Aorta (tissue), 5 donors: ENCODE results near the gene MYG1. TPM values are rescaled to one million over a fixed set of nuclear protein-coding genes. Genes with fewer than 3 reads are reported as not detected.

ENCODE experiments used
- ATAC-seq: fragments of 200-7000 bp; cut with Tn5 transposase; one replicate; pipeline ENCODE4 v1.9.1; 2022; ENCODE audit warnings: moderate library complexity; ENCODE audit not compliant: low FRiP score
- DNase-seq, 2 donors: peaks; one replicate each; pipeline ENCODE4 v3.0.0-alpha.2; 2020
- H3K27ac ChIP-seq, 2 donors: one replicate each; pipeline ENCODE4 v1.5.1; 2013; ENCODE audit warnings: low read length in 2 of 2, mild to moderate bottlenecking in 2 of 2, moderate library complexity in 2 of 2, control low read depth in 1 of 2, inconsistent platforms in 1 of 2, low read depth in 1 of 2
- H3K27me3 ChIP-seq, 2 donors: one replicate each; pipeline ENCODE4 v1.6.1; 2013; ENCODE audit warnings: control low read depth in 1 of 2, low read length in 1 of 2, mild to moderate bottlenecking in 1 of 2, moderate library complexity in 1 of 2; ENCODE audit not compliant: insufficient read depth in 2 of 2, control insufficient read depth in 1 of 2
- H3K36me3 ChIP-seq, 2 donors: one replicate each; pipeline ENCODE4 v1.6.1; 2013; ENCODE audit warnings: control low read depth in 1 of 2, low read length in 1 of 2, mild to moderate bottlenecking in 1 of 2; ENCODE audit not compliant: insufficient read depth in 2 of 2, control insufficient read depth in 1 of 2
- H3K4me1 ChIP-seq, 2 donors: one replicate each; pipeline ENCODE4 v1.6.1; 2013; ENCODE audit warnings: low read length in 2 of 2, control low read depth in 1 of 2, mild to moderate bottlenecking in 1 of 2, moderate library complexity in 1 of 2; ENCODE audit not compliant: insufficient read depth in 2 of 2, control insufficient read depth in 1 of 2
- H3K4me3 ChIP-seq, 2 donors: one replicate each; pipeline ENCODE4 v1.5.1; 2013; ENCODE audit warnings: low read length in 2 of 2, control low read depth in 1 of 2, mild to moderate bottlenecking in 1 of 2
- H3K9me3 ChIP-seq: one replicate; pipeline ENCODE4 v1.6.1; 2013; ENCODE audit warnings: mild to moderate bottlenecking, low read length; ENCODE audit not compliant: control insufficient read depth
- WGBS, 2 donors: extraction: QIAGEN DNeasy Blood & Tissue Kit; methylation state at CpG; one replicate each; pipeline ENCODE4 v1.1.7; 2013; 5-methylcytosine and 5-hydroxymethylcytosine counted together
- intact Hi-C, 2 donors: fragments of 100-400 bp; cut with DNase I; formaldehyde crosslinking; loops; one replicate each; pipeline versions ENCODE4 v1.14.2 to v1.15.0; 2022
- long read RNA-seq, 2 donors: library from polyadenylated mRNA; unstranded; transcript quantifications; one replicate each; pipeline ENCODE4 v2.0.0, GENCODE V29; 2020 to 2021
- polyA plus RNA-seq, 2 donors: library from polyadenylated mRNA; stranded (reverse); fragments of 200-250 nt; gene quantifications; one replicate each; pipeline ENCODE4 v1.2.3, GENCODE V29; 2013
- total RNA-seq, 2 donors: library from RNA; stranded (reverse); fragmentation: NEBNext Ultra II Directional; extraction: Animal tissue kit (Norgen Biotek cat#: 25700); gene quantifications; one replicate each; pipeline ENCODE4 v1.2.1, GENCODE V29; 2021
- donor health status: healthy with polysubstance abuse.
- donor health status: Bipolar disorder and iron deficiency.
- donor health status: DM: no; HTN: no; CAD: no.
- donor health status: DM: no; HTN: no; CAD: no.
- donor health status: DM: yes; HTN: yes; CAD: no.

The MYG1 gene
- total RNA-seq (10 to 100 TPM; 32.7 to 43.6 TPM), polyA plus RNA-seq (100 to 1,000 TPM in 1 of 2 donors, 10 to 100 TPM in 1; 38.6 to 112 TPM)
- long read RNA-seq, donor 1, transcript C12orf10-205 (6 exons, 1,369 nt), result minor isoform, 5 of 80 reads
- long read RNA-seq, donor 1, transcript C12orf10-201 (7 exons, 1,192 nt), result major isoform, 52 of 80 reads
- long read RNA-seq, donor 1, partial matches to known transcripts, result 7 of 80 reads
- long read RNA-seq, donor 1, other reads (novel, unspliced or antisense), result 14 of 80 reads
- long read RNA-seq, donor 2, transcript C12orf10-201 (7 exons, 1,192 nt), result major isoform, 18 of 25 reads
- long read RNA-seq, donor 2, partial matches to known transcripts, result 0 of 25 reads
- long read RNA-seq, donor 2, other reads (novel, unspliced or antisense), result 1 of 25 reads

GRCh38 chr12:53299454-53300180 is at the start of gene MYG1:
Gene MYG1 (plus strand): TSS chr12:53299695. CDS start chr12:53299738, 43 bp downstream.
- Histone ChIP-seq H3K36me3 (peaks cover 0 to 2% of the 10 kb centered on the region in 2 donors), H3K4me1 (no peaks in the 10 kb centered on the region), H3K9me3 (no peaks in the 10 kb centered on the region), H3K4me3 (peak within 1 kb of the TSS; percentile 29 to 50), H3K27me3 (no peaks in the 10 kb centered on the region), H3K27ac (peak within 1 kb of the TSS in 1 of 2 donors; percentile 31)
- ATAC-seq, result peak; percentile 89
- DNase-seq, result peak; percentile 94 to 96
- 1 to 2% methylated on average over 50 to 51 of the region's 51 CpGs for WGBS, 2 donors
- intact Hi-C loops, result loop anchor here in 1 of 2 donors (10.0 kb wide), 1 partner anchor 235 kb away; no protein-coding TSS in a partner anchor

- WGBS, 2 donors, result 0 to 1% methylated on average over 36 to 51 of the region's 51 CpGs
- intact Hi-C loops, result loop anchor here (2.0 to 5.0 kb wide), 3 partner anchors 19 to 39 kb away; partner anchors contain the start of gene RARG (in 1 of the 2)
- peak; percentile 95 for ATAC-seq
- peak; percentile 82 to 92 for DNase-seq
- Histone ChIP-seq H3K4me1 (no peaks in the 10 kb centered on the region), H3K9me3 (no peaks in the 10 kb centered on the region), H3K27ac (peak overlapping the region in 1 of 2 donors; percentile 82), H3K36me3 (no peaks in the 10 kb centered on the region), H3K27me3 (no peaks in the 10 kb centered on the region), H3K4me3 (peak overlapping the region; percentile 64 to 98)
Measured at GRCh38 chr12:53251477-53252348, 47.8 kb upstream of the MYG1 start.

GRCh38 chr12:53252349-53252916 is 47.1 kb upstream of the MYG1 start:
- H3K9me3 ChIP-seq, result no peaks in the 10 kb centered on the region
- ATAC-seq (peak; percentile 1), DNase-seq (no peak)
- peak overlapping the region; percentile 64 to 98 for H3K4me3 ChIP-seq
- H3K36me3 ChIP-seq, result no peaks in the 10 kb centered on the region
- WGBS, 2 donors, result 4 to 6% methylated on average over 19 of the region's 19 CpGs
- H3K27me3 ChIP-seq, result no peaks in the 10 kb centered on the region
- peak overlapping the region in 1 of 2 donors; percentile 73 for H3K27ac ChIP-seq
- intact Hi-C loops, result loop anchor here (2.0 to 5.0 kb wide), 2 partner anchors 35 to 40 kb away; no protein-coding TSS in a partner anchor
- no peaks in the 10 kb centered on the region for H3K4me1 ChIP-seq

GRCh38 chr12:53253298-53253697 is 46.2 kb upstream of the MYG1 start:
- ATAC-seq (no peak), DNase-seq (no peak)
- intact Hi-C loops, result loop anchor here (2.0 to 5.0 kb wide), 2 partner anchors 34 to 40 kb away; no protein-coding TSS in a partner anchor
- no peaks in the 10 kb centered on the region for H3K9me3 ChIP-seq
- no peaks in the 10 kb centered on the region for H3K27me3 ChIP-seq
- WGBS, 2 donors, result 91% methylated on average over 9 to 13 of the region's 13 CpGs
- H3K4me3 ChIP-seq, result no peak overlapping the region
- no peaks in the 10 kb centered on the region for H3K4me1 ChIP-seq
- H3K27ac ChIP-seq, result no peak overlapping the region
- no peaks in the 10 kb centered on the region for H3K36me3 ChIP-seq

GRCh38 chr12:53254816-53255545 is 44.5 kb upstream of the MYG1 start:
- Histone ChIP-seq H3K4me1 (no peaks in the 10 kb centered on the region), H3K36me3 (no peaks in the 10 kb centered on the region), H3K27me3 (no peaks in the 10 kb centered on the region), H3K9me3 (no peaks in the 10 kb centered on the region), H3K27ac (no peak overlapping the region), H3K4me3 (no peak overlapping the region)
- ATAC-seq, result no peak
- 80% methylated on average over 1 of the region's 1 CpG for WGBS, 2 donors
- no peak for DNase-seq
- intact Hi-C loops, result loop anchor here in 1 of 2 donors (5.0 kb wide), 1 partner anchor 32 kb away; no protein-coding TSS in a partner anchor

- Histone ChIP-seq H3K27ac (no peak overlapping the region), H3K27me3 (no peaks in the 10 kb centered on the region), H3K4me3 (no peak overlapping the region), H3K4me1 (no peaks in the 10 kb centered on the region), H3K9me3 (no peaks in the 10 kb centered on the region), H3K36me3 (no peaks in the 10 kb centered on the region)
- ATAC-seq (no peak), DNase-seq (no peak)
- 87 to 93% methylated on average over 3 of the region's 3 CpGs for WGBS, 2 donors
- intact Hi-C loops, result no loop called here
Measured at GRCh38 chr12:53255996-53256395, 43.5 kb upstream of the MYG1 start.

- ATAC-seq (no peak), DNase-seq (no peak)
- Histone ChIP-seq H3K4me1 (no peaks in the 10 kb centered on the region), H3K4me3 (no peak overlapping the region), H3K36me3 (no peaks in the 10 kb centered on the region), H3K27me3 (no peaks in the 10 kb centered on the region), H3K27ac (no peak overlapping the region), H3K9me3 (no peaks in the 10 kb centered on the region)
- intact Hi-C loops, result no loop called here
- 67 to 71% methylated on average over 7 of the region's 7 CpGs for WGBS, 2 donors
Measured at GRCh38 chr12:53258541-53259539, 40.7 kb upstream of the MYG1 start.
